GM10248 (cell line): ENCODE measurements around the gene UNC5A.

Experiments used
- CTCF ChIA-PET: fragments of 300-600 bp; sonication (Branson Sonifier 250); formaldehyde crosslinking; extraction: SDS; loops from one replicate; lab custom pipeline; 2021; ENCODE audit warnings: antibody characterized with exemption; lab: Yijun Ruan, JAX
- POLR2A ChIA-PET: fragments of 350-650 bp; sonication (Branson Sonifier 250); formaldehyde crosslinking; extraction: SDS; loops from one replicate; lab custom pipeline; 2020; ENCODE audit warnings: antibody characterized with exemption; lab: Yijun Ruan, JAX
- DNase-seq: peaks from one replicate; pipeline ENCODE4 v3.0.0; 2012; ENCODE audit errors: extremely low spot score
- CTCF ChIP-seq: IDR thresholded peaks from 2 replicates; pipeline ENCODE4 v1.5.1; 2012; ENCODE audit warnings: mild to moderate bottlenecking, low read depth; ENCODE audit errors: extremely low read depth, missing control alignments, control extremely low read depth

Gene UNC5A

DNA sequence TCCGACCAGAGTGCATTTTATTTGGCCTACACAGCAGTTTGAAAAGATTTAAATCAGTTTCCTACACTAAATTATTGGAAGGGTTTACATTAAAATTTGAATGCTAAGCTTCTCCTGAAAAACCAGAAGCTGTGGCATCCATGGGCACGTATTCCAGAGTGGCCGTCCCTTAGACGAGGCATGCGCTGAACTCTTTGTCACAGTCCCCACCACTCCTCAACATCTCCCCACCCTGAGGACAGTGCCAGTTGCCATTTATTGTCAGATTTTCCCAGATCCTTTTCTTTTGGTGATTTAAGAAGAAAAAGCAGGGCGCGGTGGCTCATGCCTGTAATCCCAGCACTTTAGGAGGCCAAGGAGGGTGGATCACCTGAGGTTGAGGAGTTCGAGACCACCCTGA lies 39.9 kb upstream of the UNC5A start:
- CTCF ChIA-PET = interaction anchor here (0.7 kb wide), 1 partner anchor 13 kb away, joined by 3 read pairs; no protein-coding TSS in a partner anchor
- DNase-seq = no peak
- POLR2A ChIA-PET = interaction anchor here (0.6 kb wide), 1 partner anchor 162 kb away, joined by 4 read pairs; no protein-coding TSS in a partner anchor
- TF ChIP-seq CTCF = no peak

DNA sequence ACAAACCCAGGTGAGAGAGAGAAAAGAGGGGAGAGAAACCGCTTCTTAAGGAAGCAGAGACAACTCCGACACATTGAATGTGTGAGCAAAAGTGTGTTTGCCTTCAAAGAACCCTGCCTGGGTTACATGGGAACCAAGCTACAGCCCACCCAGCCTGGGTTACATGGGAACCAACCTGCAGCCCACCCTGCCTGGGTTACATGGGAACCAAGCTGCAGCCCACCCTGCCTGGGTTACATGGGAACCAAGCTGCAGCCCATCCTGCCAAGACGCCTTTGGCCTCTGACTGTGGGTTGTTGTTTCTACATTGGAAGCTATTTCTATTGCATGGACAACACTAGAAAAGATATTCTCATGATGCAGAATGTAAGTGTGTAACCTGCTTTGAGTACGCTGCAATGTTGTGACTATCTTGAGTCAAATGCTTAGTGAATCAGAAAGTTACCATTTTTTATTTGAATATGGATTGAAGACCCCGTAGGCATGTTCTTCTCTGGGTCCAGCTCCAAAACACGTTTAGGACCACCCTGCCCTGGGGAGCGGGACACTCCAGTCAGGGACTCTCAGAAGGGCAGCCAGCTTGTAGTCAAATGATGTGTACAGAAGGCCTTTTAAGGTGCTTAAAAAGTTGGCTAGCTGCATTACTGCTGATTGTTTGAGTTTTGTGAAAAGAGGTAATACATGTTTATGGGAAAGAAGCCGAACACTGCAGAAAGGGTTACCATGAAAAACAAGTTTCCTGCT lies 39.1 kb upstream of the UNC5A start:
- no peak for TF ChIP-seq CTCF
- POLR2A ChIA-PET = no interaction called here

DNA sequence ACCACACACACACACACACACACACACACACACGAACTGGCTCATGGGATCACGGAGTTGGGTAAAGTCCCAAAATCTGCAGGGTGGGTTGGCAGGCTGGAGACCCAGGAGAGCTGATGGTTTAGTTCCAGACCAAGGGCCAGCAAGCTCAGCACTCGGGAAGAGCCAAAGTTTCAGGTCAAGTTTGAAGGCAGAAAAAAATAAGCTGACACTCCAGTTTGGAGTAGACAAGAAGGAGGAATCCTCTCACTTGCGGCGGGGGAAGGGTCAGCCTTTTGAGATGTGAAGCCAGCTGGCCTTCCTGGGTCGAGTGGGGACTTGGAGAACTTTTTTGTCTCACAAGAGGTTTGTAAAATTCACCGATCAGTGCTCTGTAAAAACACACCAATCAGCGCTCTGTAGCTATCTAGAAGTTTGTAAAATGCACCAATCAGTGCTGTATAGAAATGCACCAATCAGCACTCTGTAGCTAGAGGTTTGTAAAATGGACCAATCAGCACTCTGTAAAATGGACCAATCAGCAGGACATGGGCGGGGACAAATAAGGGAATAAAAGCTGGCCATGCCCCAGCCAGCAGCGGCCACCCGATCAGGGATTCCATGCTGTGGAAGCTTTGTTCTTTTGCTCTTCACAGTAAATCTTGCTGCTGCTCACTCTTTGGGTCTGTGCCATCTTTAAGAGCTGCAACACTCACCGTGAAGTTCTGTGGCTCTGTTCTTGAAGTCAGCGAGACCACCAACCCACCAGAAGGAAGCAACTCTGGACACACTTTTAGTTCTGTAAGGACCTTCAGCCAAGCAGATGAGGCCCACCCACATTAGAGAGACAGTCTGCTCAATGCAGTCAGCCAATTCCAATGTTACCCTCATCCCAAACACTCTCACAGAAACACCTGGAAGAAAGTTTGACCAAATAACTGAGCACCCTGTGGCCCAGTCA lies 37.8 kb upstream of the UNC5A start:
- ChIA-PET CTCF (interaction anchor here (0.7 kb wide), 1 partner anchor 11 kb away, joined by 3 read pairs; no protein-coding TSS in a partner anchor), POLR2A (no interaction called here)
- no peak for TF ChIP-seq CTCF
- DNase-seq = no peak

More for the DNA sequence above, 39.1 kb upstream of the UNC5A start:
- no peak for DNase-seq
- CTCF ChIA-PET = interaction anchor here (0.7 kb wide), 1 partner anchor 12 kb away, joined by 3 read pairs; no protein-coding TSS in a partner anchor

DNA sequence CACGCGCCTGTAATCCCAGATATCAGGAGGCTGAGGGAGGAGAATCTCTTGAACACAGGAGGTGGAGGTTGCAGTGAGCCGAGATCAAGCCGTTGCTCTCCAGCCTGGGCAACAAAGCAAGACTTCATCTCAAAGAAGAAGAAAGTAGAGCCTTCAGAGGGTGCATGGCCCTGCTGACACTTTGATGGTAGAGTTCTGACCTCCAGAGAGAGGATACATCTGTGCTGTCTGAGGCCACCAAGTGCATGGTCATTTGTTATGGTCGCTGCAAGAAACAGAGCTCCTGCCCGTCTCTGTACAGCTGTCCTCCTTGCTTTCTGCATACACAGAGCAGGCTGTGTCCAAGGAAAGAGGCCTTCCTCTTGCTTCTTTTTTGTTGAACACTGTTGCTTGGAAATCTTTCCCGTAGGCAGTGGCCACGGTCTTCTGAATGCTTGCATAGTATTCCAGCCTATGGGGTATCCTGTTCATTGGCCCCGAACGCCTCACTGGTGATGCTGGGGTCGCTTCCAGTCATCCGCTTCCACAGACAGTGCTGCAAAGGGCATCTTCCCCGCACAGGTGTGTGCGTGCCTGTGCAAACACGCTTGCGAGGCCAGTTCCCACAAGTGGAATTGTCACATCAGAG lies 36.8 kb upstream of the UNC5A start:
- no peak for TF ChIP-seq CTCF
- no peak for DNase-seq
- POLR2A ChIA-PET = no interaction called here
- CTCF ChIA-PET = no interaction called here

DNA sequence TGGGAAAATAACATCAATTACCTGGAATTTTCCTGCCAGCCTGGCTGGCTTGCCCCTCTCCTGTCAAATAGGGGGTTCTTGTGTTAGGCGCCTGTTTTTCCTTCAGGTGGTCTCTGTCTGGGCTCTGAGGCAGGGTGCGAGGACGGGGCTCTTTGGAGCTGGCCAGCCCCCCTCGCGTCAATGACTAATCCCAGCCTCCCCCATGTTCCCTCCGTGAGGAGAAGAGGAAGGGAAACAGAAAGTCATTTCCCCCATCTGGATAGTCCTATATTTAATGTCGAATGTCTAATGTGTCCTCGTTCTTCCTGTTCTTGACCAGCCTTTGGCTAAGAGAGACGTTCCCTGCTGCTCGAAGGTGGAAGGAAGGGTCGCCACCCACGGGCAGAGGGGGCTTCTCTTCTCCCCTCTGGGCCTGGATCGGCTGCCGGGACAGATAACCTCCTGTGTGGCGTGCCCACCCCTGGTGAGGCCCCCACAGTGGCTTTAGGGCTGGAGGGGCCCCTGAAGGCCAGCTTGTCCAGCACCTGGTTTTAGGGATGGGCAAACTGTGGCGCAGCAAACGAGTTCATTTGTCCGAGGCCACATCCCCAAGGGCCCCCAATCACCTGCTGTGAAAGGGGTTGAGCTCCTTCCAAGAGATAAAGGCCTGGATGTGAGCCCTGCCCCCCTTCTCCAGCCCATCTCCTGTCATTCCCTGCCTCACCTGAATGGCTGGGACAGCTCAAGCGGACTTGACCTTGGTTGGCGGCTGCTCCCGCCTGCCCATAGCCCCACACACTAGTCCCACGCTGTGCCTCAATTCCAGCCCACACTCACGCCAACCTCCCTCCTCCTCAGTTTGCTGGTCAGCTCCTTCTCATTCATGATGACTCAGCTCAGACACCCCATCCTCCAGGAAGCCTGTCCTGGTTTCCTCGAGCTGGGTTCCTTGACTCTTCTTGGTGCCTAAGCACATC lies 35.9 kb upstream of the UNC5A start:
- POLR2A ChIA-PET = no interaction called here
- peak; percentile 11 for DNase-seq
- CTCF ChIA-PET = interaction anchor here (0.9 to 1.4 kb wide), 2 partner anchors 17 to 21 kb away, joined by 3 read pairs; no protein-coding TSS in a partner anchor
- TF ChIP-seq CTCF = no peak
